Activated CD8-positive, alpha-beta memory T cell treated with anti-CD3 and anti-CD28 coated beads, Interleukin-2, amount 50 U/mL, for 1 hour (primary cell): Measurements from ENCODE around the gene CPS1.

Experiments
- DNase-seq: peaks from one replicate; pipeline ENCODE4 v3.0.0-alpha.2; 2020; ENCODE audit errors: extremely low read depth

The CPS1 gene

DNA sequence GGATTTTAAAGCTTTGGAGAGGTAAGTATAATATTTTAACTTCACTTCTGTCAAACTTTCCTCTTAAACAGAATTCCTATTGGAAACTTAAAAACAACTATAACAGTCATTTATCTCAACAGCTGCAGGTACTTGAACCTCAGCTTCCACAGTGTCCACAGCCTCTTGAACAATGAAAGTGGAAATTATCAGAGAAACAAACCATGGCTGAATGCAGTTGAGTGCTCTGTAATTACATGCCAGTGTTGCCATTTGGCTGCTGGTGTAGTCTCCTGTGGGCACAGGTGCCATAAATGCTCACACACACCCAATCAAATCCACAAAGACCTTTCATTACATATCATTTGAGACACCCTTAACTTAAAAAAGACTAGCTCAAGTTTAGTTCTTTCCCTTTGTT is 125.1 kb downstream of the CPS1 start:
- DNase-seq = no peak

DNA sequence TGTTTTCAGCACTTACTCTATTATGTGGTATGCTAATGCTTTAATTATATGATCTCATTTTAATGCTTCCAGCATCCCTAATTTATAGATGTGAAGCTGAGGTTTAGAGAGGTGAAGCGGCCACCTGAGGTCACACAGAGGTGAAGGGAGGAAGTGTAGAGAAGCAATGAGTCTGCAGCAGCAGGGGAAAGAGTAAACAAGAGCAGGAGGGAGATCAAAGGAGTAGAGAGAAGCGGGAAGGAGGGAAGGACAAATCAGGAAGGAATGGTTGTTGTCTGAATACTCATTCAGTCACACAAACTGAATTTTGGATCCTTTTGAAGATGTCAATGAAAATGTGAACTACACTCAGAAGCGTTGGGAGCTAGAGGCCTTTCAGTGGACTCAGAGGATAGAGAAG is 130.0 kb downstream of the CPS1 start:
- no peak for DNase-seq

DNA sequence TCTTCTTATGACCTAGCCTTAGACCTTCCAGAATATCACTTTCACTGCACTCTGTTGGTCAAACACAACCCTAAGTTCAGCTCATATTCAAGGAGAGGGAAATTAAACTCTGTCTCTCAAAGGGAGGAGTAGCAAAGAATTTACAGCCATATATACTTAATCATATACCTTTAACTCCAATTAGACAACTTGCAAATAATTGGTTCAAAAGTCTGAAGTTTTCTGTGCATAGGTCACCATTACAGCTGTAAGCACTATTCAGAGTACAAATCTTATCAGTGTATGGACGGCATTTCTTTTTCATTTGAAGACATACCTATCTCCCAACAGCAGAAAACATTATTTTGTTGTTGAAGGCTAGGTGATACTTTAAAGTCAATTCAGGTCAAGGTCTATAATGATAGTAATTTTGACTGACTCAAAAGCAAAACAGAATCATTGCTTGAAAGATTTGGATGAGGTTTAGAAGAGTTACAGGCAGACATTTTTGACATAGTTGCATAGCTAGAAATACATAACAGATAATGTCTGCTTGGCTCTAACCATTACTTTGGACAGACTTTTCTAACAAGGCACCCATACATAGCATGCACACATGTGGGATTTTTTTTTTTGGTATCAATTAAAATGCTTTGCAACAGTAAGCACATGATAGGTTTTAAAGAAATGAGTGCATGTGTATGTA is 131.5 kb downstream of the CPS1 start:
- no peak for DNase-seq

DNA sequence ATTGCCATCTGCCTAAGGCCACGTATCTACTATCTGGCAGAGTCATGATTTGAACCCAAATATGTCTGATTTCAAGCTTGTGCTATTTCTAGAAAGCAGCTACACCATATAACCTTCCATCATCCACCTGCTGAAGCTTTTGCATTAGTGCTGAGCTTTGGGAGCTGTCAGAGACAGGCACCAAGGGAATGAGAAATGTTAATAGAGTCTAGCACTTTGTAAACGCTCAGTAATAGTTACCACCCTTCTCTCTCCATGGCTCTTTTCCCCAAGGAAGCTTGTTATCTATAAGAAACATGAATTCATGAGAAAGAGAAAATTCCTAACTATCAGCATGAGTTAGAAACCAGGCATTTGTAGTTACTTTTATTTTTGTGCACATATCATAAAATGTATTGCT is 151.5 kb downstream of the CPS1 start:
- no peak for DNase-seq

DNA sequence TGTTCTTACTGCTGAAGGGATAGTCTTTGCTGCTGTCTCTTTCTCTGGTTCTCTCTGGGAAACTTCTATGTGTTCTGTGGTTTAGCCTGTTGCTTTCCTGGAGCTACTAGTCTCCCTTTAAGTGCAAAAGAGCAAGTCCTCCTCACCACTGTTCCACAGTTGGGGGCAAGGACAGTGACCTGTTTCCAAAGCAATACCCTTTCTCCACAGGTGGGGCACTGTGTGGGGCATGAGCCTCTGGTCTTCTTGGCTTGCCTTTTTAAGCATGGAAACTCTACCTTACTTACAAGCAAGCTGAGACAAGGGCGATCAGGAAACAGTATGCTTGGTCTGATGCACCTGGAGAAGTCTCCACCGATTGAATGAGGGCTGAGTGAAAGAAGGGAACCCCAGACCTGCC is 156.7 kb downstream of the CPS1 start:
- no peak for DNase-seq

DNA sequence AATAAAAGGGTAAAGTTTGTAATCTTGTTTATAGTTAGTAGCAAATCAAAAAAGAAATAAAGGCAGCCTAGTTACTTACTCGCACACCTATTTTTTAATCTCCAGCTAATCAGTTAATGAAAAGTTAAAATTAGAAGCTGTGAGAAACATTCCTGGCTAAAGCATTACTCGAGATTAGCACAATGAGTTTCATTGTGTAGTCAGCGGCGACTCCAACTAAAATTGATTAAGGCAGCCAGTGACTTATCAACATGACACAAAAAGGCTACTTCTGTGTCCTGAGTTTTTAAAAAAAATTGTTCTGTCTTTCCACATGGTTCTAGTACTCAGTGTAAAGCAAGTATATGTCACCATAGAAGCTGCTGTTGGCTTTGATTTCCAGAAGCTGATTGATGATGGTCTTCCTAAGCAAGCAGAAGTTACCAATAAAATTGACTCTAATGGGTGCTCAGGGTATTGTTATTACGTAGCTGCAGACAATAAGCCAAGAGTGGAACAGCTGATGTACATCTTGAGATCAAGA is 159.2 kb downstream of the CPS1 start:
- DNase-seq = no peak

DNA sequence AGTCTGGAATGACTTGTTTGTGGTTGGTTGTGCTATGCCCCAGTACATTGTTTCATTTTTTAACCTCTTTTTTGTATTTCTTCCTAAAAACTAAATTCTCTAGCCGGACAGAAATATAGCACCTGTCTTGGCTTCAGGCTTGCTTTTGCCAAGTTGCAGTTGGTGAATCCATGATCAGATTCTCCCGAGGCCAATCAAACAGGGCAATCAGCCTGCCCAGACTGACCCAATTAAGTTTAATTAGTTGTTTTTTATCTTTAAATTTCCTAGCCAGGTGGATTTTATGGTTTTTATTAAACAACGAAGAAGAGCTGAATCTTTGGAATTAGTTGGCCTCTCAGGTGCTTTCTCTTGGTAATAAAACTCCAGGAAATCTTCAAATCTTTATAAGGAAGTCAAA is 162.1 kb downstream of the CPS1 start:
- no peak for DNase-seq

DNA sequence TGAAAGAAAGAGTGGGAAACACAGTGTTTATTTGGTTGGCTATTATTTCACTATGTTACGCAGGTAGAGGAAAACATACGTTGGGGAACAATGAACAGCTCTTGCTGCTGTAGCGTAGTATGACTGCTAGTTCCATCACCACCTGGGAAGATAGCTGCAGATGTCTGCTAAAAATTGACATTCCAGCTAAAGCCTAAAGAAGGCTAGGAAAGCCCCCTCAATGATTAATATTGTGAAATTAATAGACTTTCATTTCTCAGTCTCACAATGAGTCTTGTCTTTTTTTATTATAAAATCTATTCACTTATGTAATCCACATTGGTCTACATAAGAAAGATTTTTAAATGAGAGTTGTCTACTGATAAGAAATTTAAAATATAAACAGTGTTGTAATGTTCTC is 165.7 kb downstream of the CPS1 start:
- no peak for DNase-seq

DNA sequence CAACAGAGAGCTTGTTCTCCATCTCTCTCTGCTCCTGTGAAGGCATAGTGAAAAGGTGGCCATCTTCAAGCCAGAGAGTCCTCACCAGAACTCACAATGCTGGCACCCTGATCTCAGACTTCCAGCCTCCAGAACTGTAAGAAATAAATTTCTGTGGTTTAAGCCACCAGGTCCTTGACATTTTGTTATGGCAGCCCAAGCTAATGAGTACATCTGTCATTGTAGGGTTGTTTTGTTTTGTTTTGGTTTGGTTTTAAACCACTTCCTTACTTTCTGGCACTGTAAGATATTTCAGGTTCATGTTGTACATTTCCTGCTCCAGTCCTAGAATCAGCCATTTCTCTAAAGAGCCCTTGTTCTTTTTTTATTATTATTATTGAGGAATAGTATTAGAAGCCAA is 171.2 kb downstream of the CPS1 start:
- DNase-seq = no peak
